HEK293 (cell line): ENCODE data around the gene ACMSD.

Experiments used
- BCL11A ChIP-seq: fragments of 450-650 bp; formaldehyde crosslinking; IDR thresholded peaks from 2 replicates; pipeline ENCODE4 v1.5.1; 2016; ENCODE audit warnings: low read depth, missing biosample characterization, missing genetic modification characterization
- CTCF ChIP-seq: fragments of 450-650 bp; formaldehyde crosslinking; IDR thresholded peaks from 2 replicates; pipeline ENCODE4 v1.5.1; 2016; ENCODE audit warnings: missing biosample characterization, missing genetic modification characterization
- GFI1B ChIP-seq: fragments of 450-650 bp; formaldehyde crosslinking; IDR thresholded peaks from 2 replicates; pipeline ENCODE4 v1.5.1; 2016; ENCODE audit warnings: missing biosample characterization, missing genetic modification characterization
- HOXD13 ChIP-seq: sonication (generic); formaldehyde crosslinking; IDR thresholded peaks from 2 replicates; pipeline ENCODE4 v1.8.0; 2022; ENCODE audit warnings: missing genetic modification reagents, borderline replicate concordance
- TRIM28 ChIP-seq: IDR thresholded peaks from 2 replicates; pipeline ENCODE4 v1.6.1; 2011; ENCODE audit warnings: low read length, control low read depth, borderline replicate concordance
- ZBTB11 ChIP-seq: fragments of 450-650 bp; formaldehyde crosslinking; conservative IDR thresholded peaks from 2 replicates; pipeline ENCODE4 v1.5.1; 2016; ENCODE audit warnings: low read depth, missing biosample characterization, missing genetic modification characterization
- ZBTB21 ChIP-seq: fragments of 450-650 bp; formaldehyde crosslinking; IDR thresholded peaks from 2 replicates; pipeline ENCODE4 v1.5.1; 2017; ENCODE audit warnings: missing biosample characterization, missing genetic modification characterization
- ZBTB8A ChIP-seq: fragments of 450-650 bp; formaldehyde crosslinking; IDR thresholded peaks from 2 replicates; pipeline ENCODE4 v1.5.1; 2016; ENCODE audit warnings: missing biosample characterization, missing genetic modification characterization
- ZEB2 ChIP-seq: fragments of 450-650 bp; formaldehyde crosslinking; IDR thresholded peaks from 2 replicates; pipeline ENCODE4 v1.5.1; 2016; ENCODE audit warnings: missing biosample characterization, missing genetic modification characterization
- ZNF175 ChIP-seq: fragments of 450-650 bp; formaldehyde crosslinking; IDR thresholded peaks from 2 replicates; pipeline ENCODE4 v1.5.1; 2016; ENCODE audit warnings: missing biosample characterization, missing genetic modification characterization
- ZNF211 ChIP-seq: fragments of 450-650 bp; formaldehyde crosslinking; IDR thresholded peaks from 2 replicates; pipeline ENCODE4 v1.5.1; 2016; ENCODE audit warnings: low read depth, missing biosample characterization, missing genetic modification characterization
- ZNF747 ChIP-seq: fragments of 450-650 bp; formaldehyde crosslinking; IDR thresholded peaks from 2 replicates; pipeline ENCODE4 v1.5.1; 2016; ENCODE audit warnings: missing biosample characterization, missing genetic modification characterization
- ZNF777 ChIP-seq: fragments of 450-650 bp; formaldehyde crosslinking; IDR thresholded peaks from 2 replicates; pipeline ENCODE4 v1.5.1; 2017; ENCODE audit warnings: missing biosample characterization, missing genetic modification characterization, borderline replicate concordance
- TF ChIP-seq, protein P1 (sequence below): fragments of 450-650 bp; formaldehyde crosslinking; IDR thresholded peaks from 2 replicates; pipeline ENCODE4 v1.5.1; 2017; ENCODE audit warnings: missing biosample characterization, missing genetic modification characterization

GRCh38 chr2:134865067-134865787, 26.8 kb downstream of the ACMSD start:
- no peak for TF ChIP-seq BCL11A (tag by site-specific recombination)
- TF ChIP-seq ZNF747: no peak
- no peak for TF ChIP-seq ZNF777
- no peak for TF ChIP-seq ZEB2 (tag by site-specific recombination)
- TF ChIP-seq CTCF (tag by site-specific recombination): no peak
- TF ChIP-seq ZBTB11 (tag by site-specific recombination): no peak
- TF ChIP-seq, protein P1, sequence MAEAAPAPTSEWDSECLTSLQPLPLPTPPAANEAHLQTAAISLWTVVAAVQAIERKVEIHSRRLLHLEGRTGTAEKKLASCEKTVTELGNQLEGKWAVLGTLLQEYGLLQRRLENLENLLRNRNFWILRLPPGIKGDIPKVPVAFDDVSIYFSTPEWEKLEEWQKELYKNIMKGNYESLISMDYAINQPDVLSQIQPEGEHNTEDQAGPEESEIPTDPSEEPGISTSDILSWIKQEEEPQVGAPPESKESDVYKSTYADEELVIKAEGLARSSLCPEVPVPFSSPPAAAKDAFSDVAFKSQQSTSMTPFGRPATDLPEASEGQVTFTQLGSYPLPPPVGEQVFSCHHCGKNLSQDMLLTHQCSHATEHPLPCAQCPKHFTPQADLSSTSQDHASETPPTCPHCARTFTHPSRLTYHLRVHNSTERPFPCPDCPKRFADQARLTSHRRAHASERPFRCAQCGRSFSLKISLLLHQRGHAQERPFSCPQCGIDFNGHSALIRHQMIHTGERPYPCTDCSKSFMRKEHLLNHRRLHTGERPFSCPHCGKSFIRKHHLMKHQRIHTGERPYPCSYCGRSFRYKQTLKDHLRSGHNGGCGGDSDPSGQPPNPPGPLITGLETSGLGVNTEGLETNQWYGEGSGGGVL: no peak
- no peak for TF ChIP-seq TRIM28
- no peak for TF ChIP-seq GFI1B
- no peak for TF ChIP-seq ZBTB8A (tag by site-specific recombination)
- TF ChIP-seq ZNF175 (tag by site-specific recombination): no peak
- TF ChIP-seq ZBTB21 (tag by site-specific recombination): no peak
- no peak for TF ChIP-seq ZNF211 (tag by site-specific recombination)
- no peak for TF ChIP-seq HOXD13 (CRISPR knock-in tag)
